Keratinocyte (primary cell): ENCODE results near the gene BTG2.

ENCODE experiments used
- CTCF ChIP-seq, 3 experiments: IDR thresholded peaks in 1 of 3; conservative IDR thresholded peaks in 1 of 3; optimal IDR thresholded peaks in 1 of 3; 2 replicates in 2 of 3; 3 replicates in 1 of 3; pipeline versions ENCODE3 to v1.5.1; 2011; ENCODE audit warnings: low read length in 3 of 3, mild to moderate bottlenecking in 3 of 3, moderate library complexity in 2 of 3, control low read depth in 1 of 3, inconsistent platforms in 1 of 3; ENCODE audit not compliant: insufficient read depth in 2 of 3; ENCODE audit errors: extremely low read depth in 1 of 3
- EZH2 ChIP-seq: IDR thresholded peaks from one replicate; pipeline ENCODE4 v1.6.1; 2012; ENCODE audit warnings: inconsistent platforms, mild to moderate bottlenecking, low read length, moderate library complexity

- no peak for TF ChIP-seq CTCF (optimal IDR thresholded peaks at IDR 0.05 in 1 of 3, IDR thresholded peaks at IDR 0.05 in 1 of 3, conservative IDR thresholded peaks at IDR 0.05 in 1 of 3; ENCODE audit: extremely low read depth in 1 of 3, insufficient read depth in 2 of 3, low read length in 3 of 3)
- no peak for TF ChIP-seq EZH2
Measured at GRCh38 chr1:203271962-203272632, 33.2 kb upstream of the BTG2 start.
